Caco-2 (cell line): ENCODE results near the gene AQP6. TPM values are rescaled to one million over a fixed set of nuclear protein-coding genes. Genes with fewer than 3 reads are reported as not detected.

Experiments
- BruUV-seq: library from RNA; stranded (reverse); fragments of 400-500 nt; replicated peaks from 2 replicates; lab custom pipeline; 2021; lab: Mats Ljungman, UMichigan
- CTCF ChIA-PET: fragments of 300-600 bp; sonication (Branson Sonifier 250); formaldehyde crosslinking; loops from one replicate; lab custom pipeline; 2022; ENCODE audit warnings: antibody characterized with exemption; lab: Charles Lee
- POLR2A ChIA-PET: fragments of 300-600 bp; sonication (Branson Sonifier 250); formaldehyde crosslinking; loops from one replicate; lab custom pipeline; 2022; ENCODE audit warnings: antibody characterized with exemption; lab: Charles Lee
- DNase-seq, 2 experiments: peaks; one replicate each; pipeline versions ENCODE4 v3.0.0 to v3.0.0-alpha.2; 2020 to 2022
- H3K27me3 ChIP-seq: replicated peaks from 2 replicates; pipeline ENCODE4 v1.6.0; 2011; ENCODE audit warnings: low read length; ENCODE audit not compliant: control insufficient read depth, insufficient read depth
- H3K36me3 ChIP-seq: 2 replicates; pipeline ENCODE4 v1.5.1; 2011; ENCODE audit warnings: low read length; ENCODE audit not compliant: control insufficient read depth, insufficient read depth
- H3K4me1 ChIP-seq: fragments of 250-450 bp; sonication (Bioruptor Pico); 2 replicates; pipeline ENCODE4 v1.5.1; 2020; ENCODE audit warnings: mild to moderate bottlenecking
- H3K4me3 ChIP-seq: 2 replicates; pipeline ENCODE4 v1.5.1; 2011; ENCODE audit warnings: low read depth, mild to moderate bottlenecking, control low read depth, low read length
- H3K9me3 ChIP-seq: fragments of 250-450 bp; sonication (Bioruptor Pico); 2 replicates; pipeline ENCODE4 v1.5.1; 2020; ENCODE audit warnings: mild to moderate bottlenecking, moderate library complexity
- H3K27ac Mint-ChIP-seq: one replicate; pipeline ENCODE4 v1.8.0; 2022; ENCODE audit warnings: mixed read lengths; ENCODE audit not compliant: unreplicated experiment
- H3K27me3 Mint-ChIP-seq: one replicate; pipeline ENCODE4 v1.8.0; 2022; ENCODE audit warnings: mixed read lengths; ENCODE audit not compliant: insufficient read depth, unreplicated experiment
- H3K36me3 Mint-ChIP-seq: one replicate; pipeline ENCODE4 v1.8.0; 2022; ENCODE audit warnings: mild to moderate bottlenecking, mixed read lengths; ENCODE audit not compliant: insufficient read depth, unreplicated experiment
- H3K4me1 Mint-ChIP-seq: one replicate; pipeline ENCODE4 v1.8.0; 2022; ENCODE audit warnings: low read depth, mixed read lengths; ENCODE audit not compliant: unreplicated experiment
- H3K4me3 Mint-ChIP-seq: one replicate; pipeline ENCODE4 v1.8.0; 2022; ENCODE audit warnings: mild to moderate bottlenecking, moderate library complexity, mixed read lengths; ENCODE audit not compliant: unreplicated experiment
- H3K9me3 Mint-ChIP-seq: one replicate; pipeline ENCODE4 v1.8.0; 2022; ENCODE audit warnings: mixed read lengths; ENCODE audit not compliant: unreplicated experiment
- intact Hi-C: fragments of 100-400 bp; cut with micrococcal nuclease; formaldehyde crosslinking; loops from one replicate; pipeline ENCODE4 v1.10.0; 2022; ENCODE audit not compliant: unreplicated experiment
- total RNA-seq: library from RNA; stranded (reverse); gene quantifications from 2 replicates; pipeline ENCODE4 v1.2.3, GENCODE V29; 2022
- TF ChIP-seq, protein P1 (sequence below), 2 experiments: fragments of 200-600 bp in 1 of 2; IDR thresholded peaks; 1 replicate in 1 of 2; 2 replicates in 1 of 2; pipeline versions ENCODE4 v1.5.1 to v1.8.0; 2011 to 2022; ENCODE audit warnings: antibody characterized with exemption in 1 of 2, control low read depth in 1 of 2, inconsistent platforms in 1 of 2, low read depth in 1 of 2, low read length in 1 of 2, mild to moderate bottlenecking in 1 of 2, moderate library complexity in 1 of 2; ENCODE audit not compliant: insufficient read depth in 1 of 2, severe bottlenecking in 1 of 2, unreplicated experiment in 1 of 2

AQP6 gene
- total RNA-seq, 1 experiment from 2014 or later: not detected

DNA sequence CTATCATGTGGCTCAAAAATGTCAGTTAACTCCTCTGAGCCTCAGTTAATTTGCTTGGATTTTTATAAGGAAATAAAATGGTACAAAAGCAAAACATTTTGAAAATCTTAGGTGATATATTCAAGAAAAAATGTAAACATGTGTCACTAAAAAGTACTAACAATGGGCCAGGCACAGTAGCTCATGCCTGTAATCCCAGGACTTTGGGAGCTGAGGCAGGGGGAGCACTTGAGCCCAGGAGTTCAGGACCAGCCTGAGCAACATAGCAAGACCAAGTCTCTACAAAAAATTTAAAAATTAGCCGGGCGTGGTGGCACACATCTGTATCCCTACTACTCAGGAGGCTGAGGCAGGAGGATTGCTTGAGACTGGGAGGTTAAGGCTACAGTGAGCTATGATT, 25.7 kb downstream of the AQP6 start:
- Histone ChIP-seq H3K4me1 (no peaks in the 10 kb centered on the region), H3K36me3 (peaks cover 1% of the 10 kb centered on the region), H3K27me3 (no peaks in the 10 kb centered on the region), H3K4me3 (no peak overlapping the region), H3K9me3 (no peaks in the 10 kb centered on the region)
- DNase-seq: no peak
- H3K36me3 Mint-ChIP-seq: peaks cover 100% of the 10 kb centered on the region
- POLR2A ChIA-PET: no interaction called here
- CTCF ChIA-PET: interaction anchor here (0.6 to 1.0 kb wide), 2 partner anchors 31 to 39 kb away, joined by 3 read pairs; no protein-coding TSS in a partner anchor
- no peaks in the 10 kb centered on the region for H3K9me3 Mint-ChIP-seq
- H3K27ac Mint-ChIP-seq: no peak overlapping the region
- no peaks in the 10 kb centered on the region for H3K4me1 Mint-ChIP-seq
- no TSS peak for BruUV-seq
- no peaks in the 10 kb centered on the region for H3K27me3 Mint-ChIP-seq
- TF ChIP-seq, protein P1, sequence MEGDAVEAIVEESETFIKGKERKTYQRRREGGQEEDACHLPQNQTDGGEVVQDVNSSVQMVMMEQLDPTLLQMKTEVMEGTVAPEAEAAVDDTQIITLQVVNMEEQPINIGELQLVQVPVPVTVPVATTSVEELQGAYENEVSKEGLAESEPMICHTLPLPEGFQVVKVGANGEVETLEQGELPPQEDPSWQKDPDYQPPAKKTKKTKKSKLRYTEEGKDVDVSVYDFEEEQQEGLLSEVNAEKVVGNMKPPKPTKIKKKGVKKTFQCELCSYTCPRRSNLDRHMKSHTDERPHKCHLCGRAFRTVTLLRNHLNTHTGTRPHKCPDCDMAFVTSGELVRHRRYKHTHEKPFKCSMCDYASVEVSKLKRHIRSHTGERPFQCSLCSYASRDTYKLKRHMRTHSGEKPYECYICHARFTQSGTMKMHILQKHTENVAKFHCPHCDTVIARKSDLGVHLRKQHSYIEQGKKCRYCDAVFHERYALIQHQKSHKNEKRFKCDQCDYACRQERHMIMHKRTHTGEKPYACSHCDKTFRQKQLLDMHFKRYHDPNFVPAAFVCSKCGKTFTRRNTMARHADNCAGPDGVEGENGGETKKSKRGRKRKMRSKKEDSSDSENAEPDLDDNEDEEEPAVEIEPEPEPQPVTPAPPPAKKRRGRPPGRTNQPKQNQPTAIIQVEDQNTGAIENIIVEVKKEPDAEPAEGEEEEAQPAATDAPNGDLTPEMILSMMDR (IDR thresholded peaks at IDR 0.05; ENCODE audit: insufficient read depth in 1 of 2, low read depth in 1 of 2, low read length in 1 of 2, severe bottlenecking in 1 of 2, unreplicated experiment in 1 of 2): no peak
- no peak overlapping the region for H3K4me3 Mint-ChIP-seq
- intact Hi-C loops: no loop called here

DNA sequence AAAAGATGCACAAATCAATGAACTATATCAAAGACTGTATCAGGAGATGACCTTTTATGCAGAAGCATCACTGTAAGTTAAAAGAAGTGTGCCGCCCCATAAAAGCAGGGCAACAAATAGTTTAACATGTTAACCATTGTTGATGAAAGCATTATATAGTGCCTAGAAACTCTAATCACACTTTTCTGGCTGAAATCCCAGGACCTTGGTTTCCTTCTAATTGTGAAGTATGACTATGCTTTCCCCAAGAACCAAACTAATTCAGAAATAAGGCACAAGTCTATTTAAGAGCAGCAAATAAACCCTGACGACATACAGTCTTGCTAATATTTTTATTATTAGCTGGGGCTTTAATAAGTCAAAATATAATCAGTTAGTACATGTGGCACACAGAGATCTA, 30.8 kb downstream of the AQP6 start:
- DNase-seq: no peak
- CTCF ChIA-PET: no interaction called here
- POLR2A ChIA-PET: no interaction called here
- TF ChIP-seq, protein P1 (IDR thresholded peaks at IDR 0.05; ENCODE audit: insufficient read depth in 1 of 2, low read depth in 1 of 2, low read length in 1 of 2, severe bottlenecking in 1 of 2, unreplicated experiment in 1 of 2): no peak
- H3K9me3 Mint-ChIP-seq: no peaks in the 10 kb centered on the region
- no peaks in the 10 kb centered on the region for H3K27me3 Mint-ChIP-seq
- H3K4me1 Mint-ChIP-seq: peaks cover 6% of the 10 kb centered on the region
- intact Hi-C loops: no loop called here
- no peak overlapping the region for H3K27ac Mint-ChIP-seq
- H3K4me3 Mint-ChIP-seq: no peak overlapping the region
- no peaks in the 10 kb centered on the region for H3K9me3 ChIP-seq
- 0 out of 2 replicates have a peak, but pooled peaks cover 4% of the 10 kb centered on the region for H3K4me1 ChIP-seq
- peaks cover 80% of the 10 kb centered on the region for H3K36me3 Mint-ChIP-seq
- no TSS peak for BruUV-seq
- no peak overlapping the region for H3K4me3 ChIP-seq
- H3K27me3 ChIP-seq: no peaks in the 10 kb centered on the region
- H3K36me3 ChIP-seq: peaks cover 1% of the 10 kb centered on the region

DNA sequence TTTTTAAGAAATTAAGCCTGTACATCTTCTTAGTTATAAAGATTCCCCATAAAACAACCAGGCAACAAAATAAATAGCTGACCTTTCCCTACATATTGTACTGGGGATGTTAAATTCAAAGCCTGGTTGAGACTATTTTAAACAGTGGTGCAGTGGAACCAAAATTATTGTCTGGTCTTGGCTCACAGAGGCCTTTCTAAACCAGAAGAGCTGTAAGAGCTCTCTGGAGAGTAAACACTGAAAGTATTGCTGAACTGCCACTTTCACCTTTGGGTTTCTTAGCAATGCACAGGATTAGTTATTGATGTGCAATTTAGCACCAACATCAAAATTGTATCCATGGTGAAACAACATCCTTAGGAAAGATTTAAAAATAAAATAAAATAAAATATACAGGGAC, 31.9 kb downstream of the AQP6 start:
- H3K27me3 Mint-ChIP-seq: no peaks in the 10 kb centered on the region
- Histone ChIP-seq H3K36me3 (no peaks in the 10 kb centered on the region; the same call in none of the 2 replicates), H3K4me1 (0 out of 2 replicates have a peak, but pooled peaks cover 4% of the 10 kb centered on the region), H3K9me3 (no peaks in the 10 kb centered on the region), H3K27me3 (no peaks in the 10 kb centered on the region), H3K4me3 (no peak overlapping the region)
- H3K36me3 Mint-ChIP-seq: peaks cover 79% of the 10 kb centered on the region
- CTCF ChIA-PET: no interaction called here
- no TSS peak for BruUV-seq
- H3K4me1 Mint-ChIP-seq: peaks cover 12% of the 10 kb centered on the region
- DNase-seq: no peak
- TF ChIP-seq, protein P1 (IDR thresholded peaks at IDR 0.05; ENCODE audit: insufficient read depth in 1 of 2, low read depth in 1 of 2, low read length in 1 of 2, severe bottlenecking in 1 of 2, unreplicated experiment in 1 of 2): no peak
- H3K9me3 Mint-ChIP-seq: no peaks in the 10 kb centered on the region
- H3K4me3 Mint-ChIP-seq: no peak overlapping the region
- POLR2A ChIA-PET: no interaction called here
- no peak overlapping the region for H3K27ac Mint-ChIP-seq
- intact Hi-C loops: no loop called here
